ENCODE measurements around the gene TXNDC15.
A peak's percentile ranks its signal among the peaks of the same experiment; 100 is the strongest.

Gene TXNDC15

DNA sequence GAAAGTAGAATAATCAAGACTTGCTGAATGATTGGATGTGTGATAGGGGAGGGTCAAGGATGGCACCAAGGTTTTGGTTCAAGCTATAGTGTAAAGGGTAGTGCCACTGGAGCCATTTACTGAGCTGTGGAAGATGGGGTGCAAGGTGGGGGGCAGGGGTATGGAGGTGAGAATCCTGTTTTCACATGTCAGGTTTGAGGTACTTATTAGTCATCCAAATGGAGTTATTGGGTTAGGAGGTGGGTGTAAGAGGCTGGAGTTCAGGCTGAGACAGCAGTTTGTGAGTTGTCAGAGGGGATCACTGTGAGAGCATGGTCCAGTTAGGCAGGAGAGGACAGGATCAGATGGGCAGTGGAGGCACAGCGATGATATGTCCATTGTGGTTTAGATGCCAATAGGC lies 39.6 kb downstream of the TXNDC15 start:
- no peak overlapping the region for H3K9ac ChIP-seq (ENCODE audit: low read length)

GRCh38 chr5:134917070-134917815 lies 43.1 kb downstream of the TXNDC15 start:
- Histone ChIP-seq H3K4me3 (ENCODE audit: low read length) (no peak overlapping the region), H3K36me3 (replicated peaks; ENCODE audit: low read depth, low read length) (peaks cover 4% of the 10 kb centered on the region), H3K4me2 (ENCODE audit: low read length) (no peak overlapping the region), H3K9ac (ENCODE audit: low read length) (no peak overlapping the region), H3K79me2 (ENCODE audit: low read length) (no peaks in the 10 kb centered on the region), H3K27me3 (ENCODE audit: low read depth, low read length) (no peaks in the 10 kb centered on the region), H4K20me1 (ENCODE audit: insufficient read depth, low read length) (no peaks in the 10 kb centered on the region), H3K4me1 (ENCODE audit: low read length) (no peaks in the 10 kb centered on the region), H3K27ac (ENCODE audit: low read length) (no peak overlapping the region), H2AFZ (ENCODE audit: low read depth, low read length) (no peak overlapping the region), H3K9me3 (ENCODE audit: insufficient read depth, low read length) (no peaks in the 10 kb centered on the region)
- TF ChIP-seq EZH2phosphoT487 (IDR thresholded peaks at IDR 0.05; ENCODE audit: low read depth) (no peak), CTCF (IDR thresholded peaks at IDR 0.05; ENCODE audit: low read depth, low read length) (peak; percentile 47)

More for the DNA sequence above, 39.6 kb downstream of the TXNDC15 start:
- Histone ChIP-seq H3K27ac (ENCODE audit: low read length) (no peak overlapping the region), H3K9me3 (ENCODE audit: insufficient read depth, low read length) (no peaks in the 10 kb centered on the region), H3K4me1 (ENCODE audit: low read length) (no peaks in the 10 kb centered on the region), H3K79me2 (ENCODE audit: low read length) (no peaks in the 10 kb centered on the region), H3K4me2 (ENCODE audit: low read length) (no peak overlapping the region), H3K4me3 (ENCODE audit: low read length) (no peak overlapping the region), H4K20me1 (ENCODE audit: insufficient read depth, low read length) (no peaks in the 10 kb centered on the region), H2AFZ (ENCODE audit: low read depth, low read length) (no peak overlapping the region), H3K36me3 (replicated peaks; ENCODE audit: low read depth, low read length) (no peaks in the 10 kb centered on the region), H3K27me3 (ENCODE audit: low read depth, low read length) (no peaks in the 10 kb centered on the region)
- no peak for TF ChIP-seq EZH2phosphoT487 (IDR thresholded peaks at IDR 0.05; ENCODE audit: low read depth)
- TF ChIP-seq CTCF (IDR thresholded peaks at IDR 0.05; ENCODE audit: low read depth, low read length), result no peak

DNA sequence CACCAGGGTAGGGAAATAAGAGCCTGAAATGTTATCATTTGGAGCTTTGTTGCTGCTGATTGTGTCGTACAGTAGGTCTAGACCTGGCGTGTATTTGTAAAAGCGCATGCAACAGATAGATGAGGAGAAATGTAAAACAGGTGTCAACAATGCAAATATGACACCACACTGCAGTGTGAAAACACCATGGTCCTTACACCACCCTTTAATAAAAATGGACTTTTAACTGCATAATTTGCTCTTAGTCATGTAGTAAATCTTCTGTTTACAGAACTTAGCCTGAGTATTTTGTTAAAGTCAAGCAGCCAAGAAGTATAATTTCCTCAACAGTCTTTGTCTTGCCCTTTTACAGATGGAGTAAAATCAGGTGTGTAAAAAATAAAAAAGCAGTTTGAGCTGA lies 44.7 kb downstream of the TXNDC15 start:
- Histone ChIP-seq H3K27me3 (ENCODE audit: low read depth, low read length) (no peaks in the 10 kb centered on the region), H3K9ac (ENCODE audit: low read length) (no peak overlapping the region), H2AFZ (ENCODE audit: low read depth, low read length) (no peak overlapping the region), H3K4me2 (ENCODE audit: low read length) (no peak overlapping the region), H3K9me3 (ENCODE audit: insufficient read depth, low read length) (no peaks in the 10 kb centered on the region), H3K27ac (ENCODE audit: low read length) (no peak overlapping the region), H3K4me3 (ENCODE audit: low read length) (no peak overlapping the region), H3K4me1 (ENCODE audit: low read length) (no peaks in the 10 kb centered on the region), H3K36me3 (replicated peaks; ENCODE audit: low read depth, low read length) (peaks cover 10% of the 10 kb centered on the region), H4K20me1 (ENCODE audit: insufficient read depth, low read length) (no peaks in the 10 kb centered on the region), H3K79me2 (ENCODE audit: low read length) (no peaks in the 10 kb centered on the region)
- no peak for TF ChIP-seq CTCF (IDR thresholded peaks at IDR 0.05; ENCODE audit: low read depth, low read length)
- no peak for TF ChIP-seq EZH2phosphoT487 (IDR thresholded peaks at IDR 0.05; ENCODE audit: low read depth)

DNA sequence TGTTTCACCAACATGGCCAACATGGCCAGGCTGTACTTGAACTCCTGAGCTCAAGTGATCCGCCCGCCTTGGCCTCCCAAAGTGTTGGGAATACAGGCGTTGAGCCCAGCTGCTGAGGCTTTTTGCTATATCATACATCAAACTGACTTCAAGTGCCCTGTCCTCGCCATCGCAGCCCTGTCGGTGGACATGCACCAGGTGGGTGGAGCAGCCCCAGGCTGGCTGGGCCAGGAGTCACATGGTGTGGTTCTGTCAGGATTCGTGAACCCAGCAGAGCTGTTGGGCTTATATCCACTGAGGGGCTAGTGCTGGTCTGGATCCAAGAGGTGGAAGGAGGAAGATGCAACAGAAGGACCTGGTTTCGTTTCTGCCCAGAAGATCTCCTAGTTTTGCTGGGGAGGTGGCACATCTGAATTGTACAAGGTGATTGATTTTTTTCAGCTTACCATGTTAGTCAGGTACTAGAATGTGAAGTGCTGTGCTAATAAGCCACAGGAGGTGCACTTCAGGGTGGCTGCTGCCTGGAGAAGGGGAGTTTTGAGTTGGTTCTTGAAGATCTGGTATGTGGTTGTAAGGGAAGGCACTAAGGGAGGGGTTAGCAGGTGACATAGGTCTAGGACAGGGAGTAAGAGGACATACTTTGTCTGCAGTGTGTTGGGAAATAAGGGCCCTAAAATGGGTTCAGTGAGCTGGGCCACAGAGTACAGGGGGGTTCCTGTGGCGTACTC lies 46.8 kb downstream of the TXNDC15 start:
- Histone ChIP-seq H3K36me3 (replicated peaks; ENCODE audit: low read depth, low read length) (peaks cover 10% of the 10 kb centered on the region), H4K20me1 (ENCODE audit: insufficient read depth, low read length) (no peaks in the 10 kb centered on the region), H3K4me1 (ENCODE audit: low read length) (no peaks in the 10 kb centered on the region), H3K4me2 (ENCODE audit: low read length) (no peak overlapping the region), H2AFZ (ENCODE audit: low read depth, low read length) (no peak overlapping the region), H3K79me2 (ENCODE audit: low read length) (no peaks in the 10 kb centered on the region), H3K27ac (ENCODE audit: low read length) (no peak overlapping the region), H3K27me3 (ENCODE audit: low read depth, low read length) (no peaks in the 10 kb centered on the region), H3K9me3 (ENCODE audit: insufficient read depth, low read length) (no peaks in the 10 kb centered on the region), H3K9ac (ENCODE audit: low read length) (no peak overlapping the region), H3K4me3 (ENCODE audit: low read length) (no peak overlapping the region)
- TF ChIP-seq CTCF (IDR thresholded peaks at IDR 0.05; ENCODE audit: low read depth, low read length), result no peak
- TF ChIP-seq EZH2phosphoT487 (IDR thresholded peaks at IDR 0.05; ENCODE audit: low read depth), result no peak
